Immature natural killer cell (primary cell): Measurements from ENCODE around the gene ERAS. TPM values are rescaled to one million over a fixed set of nuclear protein-coding genes. Genes with fewer than 3 reads are reported as not detected.
"Not testable (repeated sequence)": the region's sequence is repeated elsewhere in the genome, so short reads cannot be mapped to it uniquely, and the experiment has no call there.

Experiments
- DNase-seq, 3 donors: peaks; one replicate each; pipeline ENCODE4 v3.0.0; 2022; ENCODE audit warnings: mixed read lengths in 1 of 3
- H3K27ac Mint-ChIP-seq, 6 donors: one replicate each; pipeline ENCODE4 v1.8.0; 2020; ENCODE audit warnings: mixed read lengths in 6 of 6, mild to moderate bottlenecking in 5 of 6, inconsistent platforms in 4 of 6, moderate library complexity in 3 of 6
- H3K27me3 Mint-ChIP-seq, 3 donors: one replicate each; pipeline ENCODE4 v1.8.0; 2020 to 2021; ENCODE audit warnings: low read depth in 3 of 3, mild to moderate bottlenecking in 3 of 3, mixed read lengths in 3 of 3, moderate library complexity in 3 of 3, inconsistent platforms in 1 of 3
- H3K36me3 Mint-ChIP-seq, 3 donors: one replicate each; pipeline ENCODE4 v1.8.0; 2020; ENCODE audit warnings: mixed read lengths in 3 of 3, inconsistent platforms in 2 of 3, mild to moderate bottlenecking in 2 of 3
- H3K4me1 Mint-ChIP-seq, 2 donors: one replicate each; pipeline ENCODE4 v1.8.0; 2020; ENCODE audit warnings: inconsistent platforms in 2 of 2, mild to moderate bottlenecking in 2 of 2, mixed read lengths in 2 of 2, moderate library complexity in 1 of 2
- H3K4me3 Mint-ChIP-seq, 5 donors: one replicate each; pipeline ENCODE4 v1.8.0; 2020; ENCODE audit warnings: mild to moderate bottlenecking in 5 of 5, mixed read lengths in 5 of 5, inconsistent platforms in 3 of 5, moderate library complexity in 3 of 5
- H3K9me3 Mint-ChIP-seq, 6 donors: one replicate each; pipeline ENCODE4 v1.8.0; 2020; ENCODE audit warnings: mild to moderate bottlenecking in 6 of 6, mixed read lengths in 6 of 6, inconsistent platforms in 4 of 6, moderate library complexity in 3 of 6
- polyA plus RNA-seq, 3 donors: library from polyadenylated mRNA; unstranded; fragments of 300-500 nt; fragmentation: Illumina TruSeq; gene quantifications; one replicate each; pipeline ENCODE4 v1.2.3, GENCODE V29; 2021

ERAS gene
- polyA plus RNA-seq, 3 donors from 2014 or later: not detected

DNA sequence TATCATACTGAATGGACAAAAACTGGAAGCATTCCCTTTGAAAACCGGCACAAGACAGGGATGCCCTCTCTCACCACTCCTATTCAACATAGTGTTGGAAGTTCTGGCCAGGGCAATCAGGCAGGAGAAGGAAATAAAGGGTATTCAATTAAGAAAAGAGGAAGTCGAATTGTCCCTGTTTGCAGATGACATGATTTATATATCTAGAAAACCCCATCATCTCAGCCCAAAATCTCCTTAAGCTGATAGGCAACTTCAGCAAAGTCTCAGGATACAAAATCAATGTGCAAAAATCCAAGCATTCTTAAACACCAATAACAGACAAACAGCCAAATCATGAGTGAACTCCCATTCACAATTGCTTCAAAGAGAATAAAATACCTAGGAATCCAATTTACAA, 45.7 kb downstream of the ERAS start:
- DNase-seq, H3K9me3 Mint-ChIP-seq, H3K36me3 Mint-ChIP-seq, H3K4me3 Mint-ChIP-seq, H3K4me1 Mint-ChIP-seq, H3K27ac Mint-ChIP-seq, H3K27me3 Mint-ChIP-seq: not testable (repeated sequence)

- peaks cover 0 to 12% (median 3%) of the 10 kb centered on the region in 3 donors for H3K27me3 Mint-ChIP-seq
- not testable (repeated sequence) for H3K27ac Mint-ChIP-seq, H3K4me3 Mint-ChIP-seq, H3K4me1 Mint-ChIP-seq, H3K9me3 Mint-ChIP-seq, DNase-seq, H3K36me3 Mint-ChIP-seq
Measured at GRCh38 chrX:48876944-48877343, 50.6 kb downstream of the ERAS start.

Other genes starting within 250 kb of the ERAS start
- gene WDR13, start 229.0 kb upstream of the ERAS start, polyA plus RNA-seq: 10 to 100 TPM; 67.1 to 78.1 (median 75.4) TPM
- 10 to 100 TPM; 15.2 to 43.0 (median 18.3) TPM for gene WAS, start 142.7 kb upstream of the ERAS start, polyA plus RNA-seq
- gene SUV39H1, start 129.8 kb upstream of the ERAS start, polyA plus RNA-seq: 10 to 100 TPM; 13.0 to 18.5 (median 16.4) TPM
- gene GLOD5, start 64.8 kb upstream of the ERAS start, polyA plus RNA-seq: not detected
- gene GATA1, start 39.9 kb upstream of the ERAS start, polyA plus RNA-seq: under 1 TPM in 1 of 3 donors, not detected in 2; 0.28 TPM
- 10 to 100 TPM; 13.2 to 22.9 (median 13.5) TPM for gene HDAC6, start 24.4 kb upstream of the ERAS start, polyA plus RNA-seq
- gene PCSK1N, start 9.1 kb downstream of the ERAS start, polyA plus RNA-seq: under 1 TPM in 2 of 3 donors, not detected in 1; 0.20 to 0.32 TPM
- 10 to 100 TPM; 76.0 to 88.2 (median 85.3) TPM for gene TIMM17B, start 71.3 kb downstream of the ERAS start, polyA plus RNA-seq
- 100 to 1,000 TPM in 2 of 3 donors, 10 to 100 TPM in 1; 92.6 to 118 (median 108) TPM for gene PQBP1, start 71.4 kb downstream of the ERAS start, polyA plus RNA-seq
- 10 to 100 TPM; 17.0 to 20.6 (median 20.2) TPM for gene SLC35A2, start 85.1 kb downstream of the ERAS start, polyA plus RNA-seq
- 100 to 1,000 TPM in 2 of 3 donors, 10 to 100 TPM in 1; 86.0 to 158 (median 146) TPM for gene PIM2, start 92.5 kb downstream of the ERAS start, polyA plus RNA-seq
- gene OTUD5, start 131.1 kb downstream of the ERAS start, polyA plus RNA-seq: 10 to 100 TPM; 25.2 to 35.5 (median 26.7) TPM
- gene KCND1, start 145.3 kb downstream of the ERAS start, polyA plus RNA-seq: under 1 TPM in 1 of 3 donors, not detected in 2; 0.12 TPM
- 10 to 100 TPM in 1 of 3 donors, 1 to 10 TPM in 1, under 1 TPM in 1; 0.62 to 19.8 (median 7.7) TPM for gene GRIPAP1, start 175.8 kb downstream of the ERAS start, polyA plus RNA-seq
- gene TFE3, start 216.8 kb downstream of the ERAS start, polyA plus RNA-seq: 1 to 10 TPM; 1.1 to 9.0 (median 4.2) TPM
- 1 to 10 TPM in 1 of 3 donors, under 1 TPM in 2; 0.49 to 1.3 (median 0.50) TPM for gene CCDC120, start 232.5 kb downstream of the ERAS start, polyA plus RNA-seq
- 10 to 100 TPM; 27.7 to 66.4 (median 36.3) TPM for gene PRAF2, start 247.5 kb downstream of the ERAS start, polyA plus RNA-seq